Osteoblast (primary cell): ENCODE measurements around the gene FAF1. TPM values are rescaled to one million over a fixed set of nuclear protein-coding genes. Genes with fewer than 3 reads are reported as not detected.
A peak's percentile ranks its signal among the peaks of the same experiment; 100 is the strongest.

Experiments used
- DNase-seq: peaks from one replicate; pipeline ENCODE4 v3.0.0; 2011; ENCODE audit warnings: low spot score, mixed read lengths; ENCODE audit not compliant: insufficient read length; ENCODE audit errors: missing footprints
- H2AFZ ChIP-seq: 2 replicates; pipeline ENCODE4 v1.6.0; 2011; ENCODE audit warnings: mild to moderate bottlenecking, low read length
- H3K27ac ChIP-seq: 2 replicates; pipeline ENCODE4 v1.5.1; 2011; ENCODE audit warnings: mild to moderate bottlenecking, low read depth, low read length, moderate library complexity
- H3K27me3 ChIP-seq: 2 replicates; pipeline ENCODE4 v1.6.0; 2012; ENCODE audit warnings: mild to moderate bottlenecking, control low read depth, inconsistent platforms, low read length, moderate library complexity; ENCODE audit not compliant: insufficient read depth
- H3K36me3 ChIP-seq: 2 replicates; pipeline ENCODE4 v1.5.1; 2011; ENCODE audit warnings: mild to moderate bottlenecking, low read length, control low read depth, moderate library complexity; ENCODE audit not compliant: insufficient read depth
- H3K4me1 ChIP-seq: 2 replicates; pipeline ENCODE4 v1.5.1; 2011; ENCODE audit warnings: mild to moderate bottlenecking, low read length, control low read depth, moderate library complexity; ENCODE audit not compliant: insufficient read depth
- H3K4me2 ChIP-seq: 2 replicates; pipeline ENCODE4 v1.6.0; 2011; ENCODE audit warnings: mild to moderate bottlenecking, low read length; ENCODE audit not compliant: insufficient read depth
- H3K4me3 ChIP-seq: fragments of 200-600 bp; sonication (generic); 3 replicates; pipeline ENCODE4 v1.5.1; 2012; ENCODE audit warnings: mild to moderate bottlenecking, low read length, inconsistent platforms; ENCODE audit not compliant: insufficient read depth
- H3K79me2 ChIP-seq: 2 replicates; pipeline ENCODE4 v1.6.0; 2012; ENCODE audit warnings: mild to moderate bottlenecking, low read length, control low read depth, inconsistent platforms; ENCODE audit not compliant: insufficient read depth
- H3K9me3 ChIP-seq: 2 replicates; pipeline ENCODE4 v1.5.1; 2011; ENCODE audit warnings: low read depth, low read length, control low read depth
- H4K20me1 ChIP-seq: 2 replicates; pipeline ENCODE4 v1.6.0; 2012; ENCODE audit warnings: mild to moderate bottlenecking, low read length, control low read depth; ENCODE audit not compliant: insufficient read depth
- total RNA-seq: library from RNA; depleted of rRNA; stranded (reverse); fragments of >200 nt; gene quantifications from 2 replicates; pipeline ENCODE4 v1.2.3, GENCODE V29; 2012
- TF ChIP-seq, protein P1 (sequence below): IDR thresholded peaks from 2 replicates; pipeline ENCODE4 v1.5.1; 2011; ENCODE audit warnings: mild to moderate bottlenecking, low read depth, low read length, moderate library complexity; ENCODE audit errors: extremely low read depth

FAF1 gene
- total RNA-seq, 1 donor = 40.5 TPM

DNA sequence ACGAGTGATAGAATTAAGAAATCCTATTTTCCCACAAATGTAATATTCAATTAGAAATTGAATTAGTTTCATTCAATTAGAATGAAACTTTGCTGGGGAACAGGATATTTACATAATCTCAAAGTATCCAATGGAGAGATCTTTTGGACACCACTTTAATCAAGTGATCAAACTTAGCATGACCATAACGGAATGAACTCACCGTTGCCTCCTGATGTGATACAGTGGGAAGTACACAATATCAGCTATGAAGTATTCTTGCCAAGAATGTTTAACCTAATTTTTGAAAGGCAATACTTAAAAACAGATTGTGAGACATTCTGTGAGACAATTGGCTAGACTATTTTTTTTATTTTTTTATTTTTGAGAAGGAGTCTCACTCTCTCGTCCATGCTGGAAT lies 26.6 kb upstream of the FAF1 start:
- TF ChIP-seq, protein P1, sequence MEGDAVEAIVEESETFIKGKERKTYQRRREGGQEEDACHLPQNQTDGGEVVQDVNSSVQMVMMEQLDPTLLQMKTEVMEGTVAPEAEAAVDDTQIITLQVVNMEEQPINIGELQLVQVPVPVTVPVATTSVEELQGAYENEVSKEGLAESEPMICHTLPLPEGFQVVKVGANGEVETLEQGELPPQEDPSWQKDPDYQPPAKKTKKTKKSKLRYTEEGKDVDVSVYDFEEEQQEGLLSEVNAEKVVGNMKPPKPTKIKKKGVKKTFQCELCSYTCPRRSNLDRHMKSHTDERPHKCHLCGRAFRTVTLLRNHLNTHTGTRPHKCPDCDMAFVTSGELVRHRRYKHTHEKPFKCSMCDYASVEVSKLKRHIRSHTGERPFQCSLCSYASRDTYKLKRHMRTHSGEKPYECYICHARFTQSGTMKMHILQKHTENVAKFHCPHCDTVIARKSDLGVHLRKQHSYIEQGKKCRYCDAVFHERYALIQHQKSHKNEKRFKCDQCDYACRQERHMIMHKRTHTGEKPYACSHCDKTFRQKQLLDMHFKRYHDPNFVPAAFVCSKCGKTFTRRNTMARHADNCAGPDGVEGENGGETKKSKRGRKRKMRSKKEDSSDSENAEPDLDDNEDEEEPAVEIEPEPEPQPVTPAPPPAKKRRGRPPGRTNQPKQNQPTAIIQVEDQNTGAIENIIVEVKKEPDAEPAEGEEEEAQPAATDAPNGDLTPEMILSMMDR = no peak
- H3K9me3 ChIP-seq = no peaks in the 10 kb centered on the region
- H3K4me1 ChIP-seq = peaks cover 15% of the 10 kb centered on the region
- no peak overlapping the region for H3K4me2 ChIP-seq
- no peak overlapping the region for H3K27ac ChIP-seq
- H3K4me3 ChIP-seq = no peak overlapping the region
- H3K36me3 ChIP-seq = no peaks in the 10 kb centered on the region
- DNase-seq = no peak
- H3K27me3 ChIP-seq = no peaks in the 10 kb centered on the region
- no peaks in the 10 kb centered on the region for H4K20me1 ChIP-seq
- no peak overlapping the region for H2AFZ ChIP-seq
- H3K79me2 ChIP-seq = peaks cover 33% of the 10 kb centered on the region

DNA sequence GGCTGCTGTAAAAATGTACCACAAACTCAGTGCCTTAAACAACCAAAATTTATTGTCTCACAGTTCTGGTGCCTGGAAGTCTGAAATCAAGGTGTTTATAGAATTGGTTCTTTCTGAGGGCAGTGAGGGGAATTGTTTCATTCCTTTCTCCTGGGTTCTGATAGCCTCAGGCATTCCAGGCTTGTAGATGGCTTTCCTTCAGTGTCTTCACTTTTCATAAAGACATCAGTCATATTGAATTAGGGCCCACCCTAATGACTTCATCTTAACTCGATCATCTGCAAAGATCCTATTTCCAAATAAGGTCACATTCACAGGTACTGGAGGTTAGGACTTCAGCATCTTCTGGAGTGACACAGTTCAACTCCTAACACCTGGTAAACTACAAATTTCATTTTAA lies 25.0 kb upstream of the FAF1 start:
- Histone ChIP-seq H3K9me3 (no peaks in the 10 kb centered on the region), H3K4me3 (no peak overlapping the region), H3K4me2 (peak overlapping the region; percentile 34), H3K27me3 (no peaks in the 10 kb centered on the region), H3K36me3 (no peaks in the 10 kb centered on the region), H2AFZ (peak overlapping the region; percentile 30), H3K79me2 (peaks cover 48% of the 10 kb centered on the region), H4K20me1 (no peaks in the 10 kb centered on the region), H3K4me1 (peaks cover 21% of the 10 kb centered on the region), H3K27ac (no peak overlapping the region)
- no peak for DNase-seq
- TF ChIP-seq, protein P1 = no peak

DNA sequence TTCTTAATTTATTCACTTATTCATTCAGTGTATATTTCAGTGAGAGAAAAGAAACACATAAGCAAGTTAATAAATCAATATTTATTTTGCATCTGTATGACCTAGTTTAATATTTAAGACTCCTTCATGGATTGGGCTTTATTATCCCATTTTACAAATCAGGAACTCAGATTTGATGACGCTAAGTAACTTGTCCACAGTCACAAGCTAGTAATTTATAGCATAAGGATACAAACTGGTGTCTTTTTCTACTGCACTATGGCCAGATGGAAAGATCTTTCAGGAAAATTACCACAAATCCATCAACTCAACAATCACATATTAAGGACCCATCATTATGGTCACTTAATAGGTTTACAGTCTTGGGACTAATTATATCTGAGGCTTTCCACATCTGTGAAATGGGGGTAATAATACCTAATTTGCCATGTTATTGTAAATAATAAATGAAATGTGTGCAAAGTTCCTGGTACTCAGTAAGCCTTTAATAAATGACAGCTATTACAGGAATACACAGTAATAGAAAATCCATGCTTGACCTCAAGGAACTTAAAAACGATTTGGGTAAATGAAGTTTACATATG lies 23.2 kb upstream of the FAF1 start:
- Histone ChIP-seq H3K4me2 (no peak overlapping the region), H2AFZ (no peak overlapping the region), H3K4me1 (peaks cover 15% of the 10 kb centered on the region), H3K27me3 (no peaks in the 10 kb centered on the region), H3K9me3 (no peaks in the 10 kb centered on the region), H3K4me3 (no peak overlapping the region), H3K79me2 (peaks cover 63% of the 10 kb centered on the region), H3K27ac (no peak overlapping the region), H3K36me3 (no peaks in the 10 kb centered on the region), H4K20me1 (no peaks in the 10 kb centered on the region)
- TF ChIP-seq, protein P1 = no peak
- no peak for DNase-seq

DNA sequence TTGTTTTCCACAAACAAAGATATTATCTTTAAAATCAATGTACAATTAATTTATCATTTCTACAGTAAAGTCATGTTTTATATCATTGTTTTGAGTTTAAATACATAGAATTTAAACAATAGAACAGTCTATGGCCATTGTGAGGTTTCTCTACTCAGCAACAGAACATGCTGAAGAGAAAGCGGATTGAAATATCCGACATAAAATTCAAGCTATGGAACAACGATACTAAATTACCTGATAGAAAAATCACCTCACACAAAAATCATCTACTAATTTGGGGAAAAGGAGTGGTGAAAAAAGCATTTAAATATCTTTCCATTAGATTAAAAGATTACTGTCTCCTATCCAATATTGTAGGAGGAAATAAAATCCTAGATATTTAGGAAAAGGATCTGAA lies 22.5 kb upstream of the FAF1 start:
- H3K4me1 ChIP-seq = peaks cover 15% of the 10 kb centered on the region
- H3K36me3 ChIP-seq = no peaks in the 10 kb centered on the region
- no peak for DNase-seq
- H4K20me1 ChIP-seq = no peaks in the 10 kb centered on the region
- peak overlapping the region; percentile 7 for H2AFZ ChIP-seq
- no peaks in the 10 kb centered on the region for H3K9me3 ChIP-seq
- no peaks in the 10 kb centered on the region for H3K27me3 ChIP-seq
- H3K79me2 ChIP-seq = peaks cover 68% of the 10 kb centered on the region
- TF ChIP-seq, protein P1 = no peak
- H3K4me2 ChIP-seq = peak overlapping the region; percentile 37
- no peak overlapping the region for H3K27ac ChIP-seq
- no peak overlapping the region for H3K4me3 ChIP-seq
